GM12891 (cell line): Measurements from ENCODE around the gene APBB1IP.
"Not testable (repeated sequence)": the region's sequence is repeated elsewhere in the genome, so short reads cannot be mapped to it uniquely, and the experiment has no call there.

ENCODE experiments used
- DNase-seq: peaks from one replicate; pipeline ENCODE4 v3.0.0; 2011; ENCODE audit warnings: low spot score; ENCODE audit not compliant: insufficient read length
- FAIRE-seq: peaks from 2 replicates; lab custom pipeline; 2011; peaks lifted over from hg19 to GRCh38; lab: Jason Lieb, UNC
- PAX5 ChIP-seq: IDR thresholded peaks from 2 replicates; pipeline ENCODE4 v1.6.1; 2011; ENCODE audit warnings: low read length, moderate library complexity, mild to moderate bottlenecking; ENCODE audit not compliant: insufficient read depth, severe bottlenecking
- POLR2A ChIP-seq: IDR thresholded peaks from 2 replicates; pipeline ENCODE4 v1.6.1; 2011; ENCODE audit warnings: low read depth, low read length, control low read depth
- POLR2AphosphoS5 ChIP-seq: IDR thresholded peaks from 2 replicates; pipeline ENCODE4 v1.6.1; 2011; ENCODE audit warnings: low read depth, low read length, control low read depth
- POU2F2 ChIP-seq: IDR thresholded peaks from 2 replicates; pipeline ENCODE4 v1.6.1; 2011; ENCODE audit warnings: low read depth, mild to moderate bottlenecking, control low read depth, low read length, moderate library complexity
- SPI1 ChIP-seq: IDR thresholded peaks from 2 replicates; pipeline ENCODE4 v1.6.1; 2011; ENCODE audit warnings: low read depth, low read length, control low read depth
- TAF1 ChIP-seq: IDR thresholded peaks from 2 replicates; pipeline ENCODE4 v1.6.1; 2011; ENCODE audit warnings: low read depth, low read length, control low read depth

Gene APBB1IP

GRCh38 chr10:26571655-26572054 lies 133.5 kb downstream of the APBB1IP start:
- FAIRE-seq (peak; percentile 79), DNase-seq (no peak)
- no peak for TF ChIP-seq TAF1
- no peak for TF ChIP-seq PAX5
- TF ChIP-seq POLR2AphosphoS5: no peak
- no peak for TF ChIP-seq SPI1
- TF ChIP-seq POLR2A: no peak
- no peak for TF ChIP-seq POU2F2

GRCh38 chr10:26573674-26574073 lies 135.5 kb downstream of the APBB1IP start:
- DNase-seq (no peak), FAIRE-seq (peak; percentile 82)
- TF ChIP-seq POU2F2 (no peak), PAX5 (no peak)

GRCh38 chr10:26574783-26575182 lies 136.6 kb downstream of the APBB1IP start:
- TF ChIP-seq SPI1: peak; percentile 88
- no peak for TF ChIP-seq POLR2AphosphoS5
- TF ChIP-seq PAX5: no peak
- TF ChIP-seq POLR2A: no peak
- TF ChIP-seq POU2F2: no peak
- FAIRE-seq: peak; percentile 96
- no peak for DNase-seq

- FAIRE-seq, DNase-seq: not testable (repeated sequence)
Measured at GRCh38 chr10:26578371-26578770, 140.2 kb downstream of the APBB1IP start.

- DNase-seq (no peak), FAIRE-seq (peak; percentile 9)
- no peak for TF ChIP-seq PAX5
- no peak for TF ChIP-seq POU2F2
- TF ChIP-seq SPI1: no peak
Measured at GRCh38 chr10:26579256-26580063, 141.3 kb downstream of the APBB1IP start.

GRCh38 chr10:26586211-26586610 lies 148.1 kb downstream of the APBB1IP start:
- FAIRE-seq (no peak), DNase-seq (no peak)
- TF ChIP-seq POLR2AphosphoS5 (no peak), POLR2A (no peak), POU2F2 (no peak), PAX5 (no peak), SPI1 (no peak), TAF1 (no peak)

GRCh38 chr10:26588611-26589010 lies 150.5 kb downstream of the APBB1IP start:
- DNase-seq: no peak
- TF ChIP-seq POLR2A: no peak
- TF ChIP-seq PAX5: no peak
- TF ChIP-seq TAF1: no peak
- TF ChIP-seq SPI1: no peak
- TF ChIP-seq POU2F2: no peak
- no peak for FAIRE-seq

- DNase-seq, FAIRE-seq: not testable (repeated sequence)
Measured at GRCh38 chr10:26589813-26590212, 151.7 kb downstream of the APBB1IP start.

GRCh38 chr10:26593896-26594295 lies 155.8 kb downstream of the APBB1IP start:
- peak; percentile 37 for DNase-seq
- no peak for TF ChIP-seq SPI1
- no peak for TF ChIP-seq TAF1
- no peak for TF ChIP-seq PAX5
- no peak for TF ChIP-seq POU2F2
- TF ChIP-seq POLR2A: no peak
- no peak for TF ChIP-seq POLR2AphosphoS5
- no peak for FAIRE-seq

GRCh38 chr10:26603283-26603682 lies 165.1 kb downstream of the APBB1IP start:
- DNase-seq: not testable (repeated sequence)
- peak; percentile 54 for FAIRE-seq

- DNase-seq: not testable (repeated sequence)
- peak; percentile 41 for FAIRE-seq
Measured at GRCh38 chr10:26604320-26605093, 166.4 kb downstream of the APBB1IP start.

GRCh38 chr10:26606389-26606877 lies 168.3 kb downstream of the APBB1IP start:
- DNase-seq: not testable (repeated sequence)
- FAIRE-seq: peak; percentile 99
